Osteocyte (in vitro differentiated cells): ENCODE data around the gene USP48. TPM values are rescaled to one million over a fixed set of nuclear protein-coding genes. Genes with fewer than 3 reads are reported as not detected.

Experiments
- DNase-seq: peaks from one replicate; pipeline ENCODE4 v3.0.0; 2021; ENCODE audit warnings: mixed read lengths; ENCODE audit not compliant: unreplicated experiment; ENCODE audit errors: extremely low spot score
- H3K27ac Mint-ChIP-seq: one replicate; pipeline ENCODE4 v1.8.0; 2021; ENCODE audit warnings: mild to moderate bottlenecking, mixed read lengths; ENCODE audit not compliant: unreplicated experiment
- H3K27me3 Mint-ChIP-seq: one replicate; pipeline ENCODE4 v1.8.0; 2021; ENCODE audit warnings: mixed read lengths; ENCODE audit not compliant: unreplicated experiment
- H3K36me3 Mint-ChIP-seq: one replicate; pipeline ENCODE4 v1.8.0; 2021; ENCODE audit warnings: mixed read lengths; ENCODE audit not compliant: unreplicated experiment
- H3K4me1 Mint-ChIP-seq: one replicate; pipeline ENCODE4 v1.8.0; 2021; ENCODE audit warnings: mixed read lengths; ENCODE audit not compliant: unreplicated experiment
- H3K4me3 Mint-ChIP-seq: one replicate; pipeline ENCODE4 v1.8.0; 2021; ENCODE audit warnings: mild to moderate bottlenecking, moderate library complexity, mixed read lengths; ENCODE audit not compliant: unreplicated experiment
- H3K9me3 Mint-ChIP-seq: one replicate; pipeline ENCODE4 v1.8.0; 2021; ENCODE audit warnings: mixed read lengths; ENCODE audit not compliant: unreplicated experiment
- total RNA-seq: library from RNA; stranded (reverse); gene quantifications from 2 replicates; pipeline ENCODE4 v1.2.1, GENCODE V29; 2021
- TF ChIP-seq, protein P1 (sequence below): fragments of 200-600 bp; sonication (generic); IDR thresholded peaks from 2 replicates; pipeline ENCODE4 v1.5.0; 2021; ENCODE audit warnings: antibody characterized with exemption, mild to moderate bottlenecking, moderate library complexity

USP48 gene
- total RNA-seq, 1 donor from 2014 or later = 73.6 TPM

DNA sequence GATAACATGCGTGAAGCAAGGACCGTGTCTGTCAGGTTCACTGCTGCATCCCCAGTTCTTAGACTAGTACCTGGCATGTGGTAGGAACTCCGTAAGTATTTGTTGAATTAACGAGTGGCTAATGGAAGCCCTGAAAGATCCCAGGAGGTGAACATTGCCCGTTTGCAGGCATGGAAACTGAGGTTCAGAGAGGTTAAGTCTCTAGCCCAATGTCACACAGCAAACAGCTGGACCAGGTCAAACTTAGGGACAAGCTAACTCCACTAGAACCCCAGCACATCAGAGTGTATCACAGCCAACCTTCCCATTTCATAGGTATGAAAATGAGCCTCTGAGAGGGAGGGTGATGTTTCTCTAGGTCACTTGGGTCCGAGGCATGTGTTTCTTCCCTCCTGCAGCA is 141.4 kb downstream of the USP48 start:
- Mint-ChIP-seq H3K27me3 (peaks cover 12% of the 10 kb centered on the region), H3K36me3 (no peaks in the 10 kb centered on the region), H3K4me1 (peaks cover 2% of the 10 kb centered on the region), H3K27ac (no peak overlapping the region), H3K9me3 (no peaks in the 10 kb centered on the region), H3K4me3 (no peak overlapping the region)
- TF ChIP-seq, protein P1, sequence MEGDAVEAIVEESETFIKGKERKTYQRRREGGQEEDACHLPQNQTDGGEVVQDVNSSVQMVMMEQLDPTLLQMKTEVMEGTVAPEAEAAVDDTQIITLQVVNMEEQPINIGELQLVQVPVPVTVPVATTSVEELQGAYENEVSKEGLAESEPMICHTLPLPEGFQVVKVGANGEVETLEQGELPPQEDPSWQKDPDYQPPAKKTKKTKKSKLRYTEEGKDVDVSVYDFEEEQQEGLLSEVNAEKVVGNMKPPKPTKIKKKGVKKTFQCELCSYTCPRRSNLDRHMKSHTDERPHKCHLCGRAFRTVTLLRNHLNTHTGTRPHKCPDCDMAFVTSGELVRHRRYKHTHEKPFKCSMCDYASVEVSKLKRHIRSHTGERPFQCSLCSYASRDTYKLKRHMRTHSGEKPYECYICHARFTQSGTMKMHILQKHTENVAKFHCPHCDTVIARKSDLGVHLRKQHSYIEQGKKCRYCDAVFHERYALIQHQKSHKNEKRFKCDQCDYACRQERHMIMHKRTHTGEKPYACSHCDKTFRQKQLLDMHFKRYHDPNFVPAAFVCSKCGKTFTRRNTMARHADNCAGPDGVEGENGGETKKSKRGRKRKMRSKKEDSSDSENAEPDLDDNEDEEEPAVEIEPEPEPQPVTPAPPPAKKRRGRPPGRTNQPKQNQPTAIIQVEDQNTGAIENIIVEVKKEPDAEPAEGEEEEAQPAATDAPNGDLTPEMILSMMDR = no peak
- no peak for DNase-seq

DNA sequence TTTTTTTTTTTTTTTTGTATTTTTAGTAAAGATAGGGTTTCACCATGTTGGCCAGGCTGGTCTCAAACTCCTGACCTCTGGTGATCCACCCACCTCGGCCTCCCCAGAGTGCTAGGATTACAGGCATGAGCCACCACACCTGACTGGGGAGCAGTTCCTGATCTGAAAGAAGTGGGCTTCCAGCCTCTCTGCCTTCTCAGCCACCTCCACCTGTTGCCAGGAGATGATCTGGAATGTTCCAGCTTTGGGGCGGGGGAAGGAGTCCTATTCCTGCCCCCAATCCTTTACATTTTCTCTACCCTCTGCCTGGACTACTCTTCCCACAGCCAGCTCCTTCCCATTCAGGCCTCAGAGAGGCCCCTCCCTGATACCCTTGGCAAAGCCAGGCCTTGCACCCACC is 141.9 kb downstream of the USP48 start:
- no peak for DNase-seq
- Mint-ChIP-seq H3K27me3 (peaks cover 12% of the 10 kb centered on the region), H3K9me3 (no peaks in the 10 kb centered on the region), H3K36me3 (no peaks in the 10 kb centered on the region), H3K4me3 (no peak overlapping the region), H3K4me1 (peaks cover 2% of the 10 kb centered on the region), H3K27ac (no peak overlapping the region)
- TF ChIP-seq, protein P1 = no peak

DNA sequence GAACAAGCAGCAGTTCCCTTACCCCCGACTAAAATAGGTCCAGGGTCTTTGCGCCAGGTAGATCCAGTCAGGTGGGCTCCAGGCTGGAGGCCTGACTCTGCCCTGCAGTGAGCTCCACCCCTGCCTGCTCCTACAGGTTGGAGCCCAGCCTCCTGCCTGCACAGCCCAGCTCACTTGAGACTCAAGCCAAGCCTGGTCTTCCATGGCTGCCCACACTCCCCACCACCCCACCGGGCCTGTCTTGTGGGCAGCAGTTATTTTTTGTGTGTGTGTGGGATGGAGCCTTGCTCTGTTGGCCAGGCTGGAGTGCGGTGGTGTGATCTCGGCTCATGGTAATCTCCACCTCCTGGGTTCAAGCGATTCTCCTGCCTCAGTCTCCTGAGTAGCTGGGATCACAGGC is 142.3 kb downstream of the USP48 start:
- no peak for DNase-seq
- H3K27ac Mint-ChIP-seq = no peak overlapping the region
- TF ChIP-seq, protein P1 = no peak
- no peak overlapping the region for H3K4me3 Mint-ChIP-seq
- peaks cover 2% of the 10 kb centered on the region for H3K4me1 Mint-ChIP-seq
- H3K36me3 Mint-ChIP-seq = no peaks in the 10 kb centered on the region
- H3K27me3 Mint-ChIP-seq = peaks cover 15% of the 10 kb centered on the region
- no peaks in the 10 kb centered on the region for H3K9me3 Mint-ChIP-seq

DNA sequence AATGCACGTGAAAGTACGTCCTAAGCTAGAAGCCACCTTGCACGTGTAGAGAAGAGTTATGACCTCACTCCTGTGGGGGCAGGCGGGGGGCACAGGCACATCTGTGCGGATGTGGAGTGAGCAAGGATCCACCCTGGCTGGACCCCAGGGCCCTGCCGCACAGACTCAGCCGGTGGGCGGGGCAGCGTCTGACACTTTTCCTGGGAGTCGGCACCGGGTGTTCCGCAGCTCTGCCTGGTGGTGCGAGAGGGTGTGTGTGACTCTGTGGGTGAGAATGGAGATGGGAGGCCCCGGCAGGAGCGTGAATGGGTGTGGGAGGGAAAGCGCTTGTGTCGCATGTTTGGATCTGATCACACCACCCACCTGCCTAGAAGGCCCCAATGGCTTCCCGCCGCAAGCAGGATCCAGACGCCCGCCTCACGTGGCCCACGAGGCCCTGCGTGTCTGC is 143.3 kb downstream of the USP48 start:
- no peak for DNase-seq

DNA sequence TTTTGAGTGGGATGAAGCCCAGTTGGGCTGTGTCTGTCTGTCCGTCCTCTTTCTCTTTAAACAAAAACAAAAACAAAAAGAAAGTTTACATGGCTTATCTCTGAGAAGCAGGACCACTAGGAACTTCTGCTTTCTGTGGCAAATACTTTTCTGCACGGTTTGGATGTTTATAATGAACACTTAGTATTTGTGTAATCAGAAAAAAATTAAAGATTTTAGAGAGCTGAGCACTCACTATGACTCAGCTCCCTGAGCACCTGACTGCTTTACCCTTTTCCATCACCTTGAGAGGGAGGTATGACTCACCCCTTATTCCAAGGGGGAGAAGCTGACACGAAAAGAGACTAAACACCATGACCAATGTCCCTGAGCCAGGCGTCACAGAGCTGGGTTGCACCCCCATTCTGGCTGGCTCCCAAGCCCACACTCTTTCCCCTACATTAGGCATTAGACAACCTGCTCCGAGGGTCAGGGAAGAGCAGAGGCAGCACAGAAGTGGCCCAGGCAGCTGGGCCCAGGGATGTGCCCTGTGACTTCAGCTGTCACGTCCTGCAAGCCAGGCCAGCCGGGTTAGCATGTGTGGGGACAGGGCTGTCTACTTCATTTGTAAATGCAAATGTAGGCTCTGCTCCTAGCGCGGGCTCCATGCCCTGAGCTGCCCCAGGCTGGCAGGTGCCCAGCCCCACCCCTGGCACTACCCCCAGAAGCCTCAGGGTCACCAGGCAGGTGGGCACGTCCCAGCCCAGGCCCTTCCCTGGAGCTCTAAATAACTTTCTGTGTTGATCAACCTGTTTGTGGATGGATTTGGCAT is 144.2 kb downstream of the USP48 start:
- Mint-ChIP-seq H3K36me3 (no peaks in the 10 kb centered on the region), H3K4me1 (peaks cover 2% of the 10 kb centered on the region), H3K9me3 (no peaks in the 10 kb centered on the region), H3K4me3 (no peak overlapping the region), H3K27ac (no peak overlapping the region), H3K27me3 (peaks cover 11% of the 10 kb centered on the region)
- DNase-seq = no peak
- TF ChIP-seq, protein P1 = no peak

More for the DNA sequence above, 143.3 kb downstream of the USP48 start:
- no peaks in the 10 kb centered on the region for H3K9me3 Mint-ChIP-seq
- no peak overlapping the region for H3K27ac Mint-ChIP-seq
- TF ChIP-seq, protein P1 = no peak
- peaks cover 15% of the 10 kb centered on the region for H3K27me3 Mint-ChIP-seq
- H3K36me3 Mint-ChIP-seq = no peaks in the 10 kb centered on the region
- H3K4me1 Mint-ChIP-seq = peaks cover 2% of the 10 kb centered on the region
- H3K4me3 Mint-ChIP-seq = no peak overlapping the region
